IMR-90 (cell line): ENCODE results near the gene IL1RAP. TPM values are rescaled to one million over a fixed set of nuclear protein-coding genes. Genes with fewer than 3 reads are reported as not detected.

Experiments
- ATAC-seq: fragments of 200-7000 bp; cut with Tn5 transposase; 2 replicates; pipeline ENCODE4 v1.9.1; 2020; ENCODE audit warnings: low read depth, mild to moderate bottlenecking, moderate library complexity
- BruUV-seq: library from RNA; stranded (reverse); fragments of 400-500 nt; replicated peaks from 2 replicates; lab custom pipeline; 2021; lab: Mats Ljungman, UMichigan
- CTCF ChIA-PET: fragments of 300-600 bp; formaldehyde crosslinking; extraction: SDS; loops from one replicate; lab custom pipeline; 2021; ENCODE audit warnings: antibody characterized with exemption; lab: Yijun Ruan, JAX
- POLR2A ChIA-PET: fragments of 300-600 bp; sonication (Branson Sonifier 250); formaldehyde crosslinking; loops from one replicate; lab custom pipeline; 2022; ENCODE audit warnings: antibody characterized with exemption; ENCODE audit not compliant: unreplicated experiment; lab: Charles Lee
- DNase-seq: peaks from one replicate; pipeline ENCODE4 v3.0.0; 2013
- H2AFZ ChIP-seq: replicated peaks from 2 replicates; pipeline ENCODE3; 2013; ENCODE audit warnings: low read length, mild to moderate bottlenecking; ENCODE audit not compliant: poor library complexity
- H2AK5ac ChIP-seq: 2 replicates; pipeline ENCODE4 v1.6.1; 2013; ENCODE audit warnings: low read depth, low read length, inconsistent platforms
- H2AK9ac ChIP-seq: replicated peaks from 2 replicates; pipeline ENCODE3; 2013; ENCODE audit warnings: mild to moderate bottlenecking, low read depth, low read length, moderate library complexity; ENCODE audit not compliant: poor library complexity
- H2BK120ac ChIP-seq: 2 replicates; pipeline ENCODE4 v1.6.1; 2013; ENCODE audit warnings: low read depth, low read length, inconsistent platforms
- H2BK15ac ChIP-seq: 3 replicates; pipeline ENCODE4 v1.6.1; 2013; ENCODE audit warnings: low read depth, low read length, inconsistent platforms
- H2BK20ac ChIP-seq: 2 replicates; pipeline ENCODE4 v1.6.1; 2013; ENCODE audit warnings: low read depth, mild to moderate bottlenecking, inconsistent platforms, low read length, moderate library complexity
- H2BK5ac ChIP-seq: 2 replicates; pipeline ENCODE4 v1.6.1; 2013; ENCODE audit warnings: mild to moderate bottlenecking, low read depth, low read length, inconsistent platforms; ENCODE audit not compliant: poor library complexity, severe bottlenecking
- H3K14ac ChIP-seq: replicated peaks from 2 replicates; pipeline ENCODE4 v1.6.1; 2013; ENCODE audit warnings: low read depth, low read length, inconsistent platforms
- H3K18ac ChIP-seq: 2 replicates; pipeline ENCODE4 v1.6.1; 2013; ENCODE audit warnings: low read depth, low read length, control low read depth
- H3K23ac ChIP-seq: 2 replicates; pipeline ENCODE4 v1.6.1; 2013; ENCODE audit warnings: low read depth, low read length, inconsistent platforms
- H3K27ac ChIP-seq: 2 replicates; pipeline ENCODE4 v1.5.1; 2013; ENCODE audit warnings: mild to moderate bottlenecking, control low read depth, low read length; ENCODE audit not compliant: insufficient read depth
- H3K27me3 ChIP-seq: 2 replicates; pipeline ENCODE4 v1.6.1; 2013; ENCODE audit warnings: low read length; ENCODE audit not compliant: control insufficient read depth, insufficient read depth
- H3K36me3 ChIP-seq: 2 replicates; pipeline ENCODE4 v1.6.1; 2013; ENCODE audit warnings: low read length, mixed read lengths; ENCODE audit not compliant: control insufficient read depth, insufficient read depth
- H3K4ac ChIP-seq: 2 replicates; pipeline ENCODE4 v1.6.1; 2013; ENCODE audit warnings: low read depth, low read length, inconsistent platforms
- H3K4me1 ChIP-seq: 2 replicates; pipeline ENCODE4 v1.6.1; 2013; ENCODE audit warnings: low read length, mixed read lengths; ENCODE audit not compliant: control insufficient read depth, insufficient read depth
- H3K4me2 ChIP-seq: 2 replicates; pipeline ENCODE4 v1.6.1; 2013; ENCODE audit warnings: low read depth, mild to moderate bottlenecking, control low read depth, low read length, moderate library complexity
- H3K4me3 ChIP-seq: 2 replicates; pipeline ENCODE4 v1.5.1; 2013; ENCODE audit warnings: low read depth, mild to moderate bottlenecking, control low read depth, low read length, moderate library complexity; ENCODE audit not compliant: insufficient read depth
- H3K56ac ChIP-seq: 2 replicates; pipeline ENCODE4 v1.6.1; 2013; ENCODE audit warnings: low read length, inconsistent platforms; ENCODE audit not compliant: insufficient read depth; ENCODE audit errors: extremely low read depth
- H3K79me1 ChIP-seq, 2 experiments: 2 replicates each; pipeline ENCODE4 v1.6.1; 2013; ENCODE audit warnings: low read length in 2 of 2, inconsistent platforms in 1 of 2, low read depth in 1 of 2
- H3K9ac ChIP-seq: 2 replicates; pipeline ENCODE4 v1.6.1; 2013; ENCODE audit warnings: low read depth, low read length, control low read depth
- H3K9me1 ChIP-seq: 2 replicates; pipeline ENCODE4 v1.6.1; 2013; ENCODE audit warnings: low read length, inconsistent platforms; ENCODE audit not compliant: insufficient read depth
- H3K9me3 ChIP-seq: 2 replicates; pipeline ENCODE4 v1.6.1; 2013; ENCODE audit warnings: low read length; ENCODE audit not compliant: control insufficient read depth, insufficient read depth
- H4K20me1 ChIP-seq: 2 replicates; pipeline ENCODE4 v1.6.1; 2013; ENCODE audit warnings: low read length, inconsistent platforms; ENCODE audit not compliant: insufficient read depth
- H4K5ac ChIP-seq: 2 replicates; pipeline ENCODE4 v1.6.1; 2013; ENCODE audit warnings: mild to moderate bottlenecking, low read depth, low read length, control low read depth
- H4K8ac ChIP-seq, 2 experiments: 2 replicates each; pipeline ENCODE4 v1.6.1; 2013; ENCODE audit warnings: low read depth in 2 of 2, low read length in 2 of 2, control low read depth in 1 of 2, inconsistent platforms in 1 of 2
- H4K91ac ChIP-seq: 2 replicates; pipeline ENCODE4 v1.6.1; 2013; ENCODE audit warnings: low read depth, low read length, inconsistent platforms; ENCODE audit not compliant: insufficient read depth
- BHLHE40 ChIP-seq: fragments of 150-350 bp; IDR thresholded peaks from 2 replicates; pipeline ENCODE4 v1.6.1; 2016; ENCODE audit warnings: mild to moderate bottlenecking, low read depth, low read length
- CHD1 ChIP-seq: IDR thresholded peaks from 2 replicates; pipeline ENCODE4 v1.6.1; 2012; ENCODE audit warnings: low read depth, low read length, improper control_type of control experiment
- MAFK ChIP-seq: IDR thresholded peaks from 2 replicates; pipeline ENCODE4 v1.6.1; 2012; ENCODE audit warnings: low read depth, low read length, improper control_type of control experiment
- MAZ ChIP-seq: IDR thresholded peaks from 2 replicates; pipeline ENCODE4 v1.6.1; 2012; ENCODE audit warnings: low read depth, mild to moderate bottlenecking, low read length, improper control_type of control experiment, moderate library complexity, borderline replicate concordance
- MXI1 ChIP-seq: IDR thresholded peaks from 2 replicates; pipeline ENCODE4 v1.6.1; 2012; ENCODE audit warnings: low read depth, mild to moderate bottlenecking, low read length, moderate library complexity, borderline replicate concordance
- RAD21 ChIP-seq: IDR thresholded peaks from 2 replicates; pipeline ENCODE4 v1.6.1; 2012; ENCODE audit warnings: low read length, improper control_type of control experiment
- RCOR1 ChIP-seq: IDR thresholded peaks from 2 replicates; pipeline ENCODE4 v1.6.1; 2012; ENCODE audit warnings: mild to moderate bottlenecking, low read length, improper control_type of control experiment; ENCODE audit not compliant: insufficient replicate concordance
- RFX5 ChIP-seq: IDR thresholded peaks from 2 replicates; pipeline ENCODE4 v1.8.0; 2012; ENCODE audit warnings: low read depth, mild to moderate bottlenecking, low read length, moderate library complexity
- SMC3 ChIP-seq: fragments of 150-350 bp; IDR thresholded peaks from 2 replicates; pipeline ENCODE4 v1.6.1; 2016; ENCODE audit warnings: low read depth, mild to moderate bottlenecking, antibody characterized with exemption, low read length, moderate library complexity
- WGBS, 2 experiments: methylation state at CpG; one replicate each; pipeline versions ENCODE4 v1.1.5 to v1.1.7; 2013; ENCODE audit warnings: missing lambda C conversion rate in 2 of 2; ENCODE audit not compliant: insufficient read length in 1 of 2; ENCODE audit errors: extremely low coverage in 2 of 2; 5-methylcytosine and 5-hydroxymethylcytosine counted together
- dilution Hi-C: fragments of 300-500 bp; cut with HindIII; formaldehyde crosslinking; loops from one replicate; pipeline ENCODE4 v1.14.3; 2018; ENCODE audit warnings: low sequenced_read_pairs; ENCODE audit not compliant: unreplicated experiment
- in situ Hi-C: fragments of 300-500 bp; cut with MboI; formaldehyde crosslinking; loops from 3 replicates; pipeline ENCODE4 v1.14.3; 2019; ENCODE audit warnings: low sequenced_read_pairs, inconsistent platforms, mixed read lengths
- intact Hi-C: fragments of 100-400 bp; cut with micrococcal nuclease; formaldehyde crosslinking; loops from 2 replicates; pipeline ENCODE4 v1.10.0; 2022
- polyA plus RNA-seq, 3 experiments: library from polyadenylated mRNA; depleted of rRNA; stranded (reverse); fragments of >200 nt; gene quantifications; 2 replicates each; pipeline ENCODE4 v1.2.3, GENCODE V29; 2012; ENCODE audit warnings: low replicate concordance in 1 of 3
- total RNA-seq: library from RNA; depleted of rRNA; stranded (reverse); fragments of >200 nt; gene quantifications from 2 replicates; pipeline ENCODE4 v1.2.3, GENCODE V29; 2012
- TF ChIP-seq, protein P1 (sequence below): fragments of 150-350 bp; IDR thresholded peaks from 2 replicates; pipeline ENCODE4 v1.6.1; 2017; ENCODE audit warnings: mild to moderate bottlenecking, antibody characterized with exemption, low read length, low read depth
- TF ChIP-seq, protein P2 (sequence below): conservative IDR thresholded peaks from 2 replicates; pipeline ENCODE4 v1.5.1; 2012; ENCODE audit warnings: mild to moderate bottlenecking, low read depth, low read length, improper control_type of control experiment
- TF ChIP-seq, protein P3 (sequence below): fragments of 150-350 bp; IDR thresholded peaks from 2 replicates; pipeline ENCODE4 v1.6.1; 2016; ENCODE audit warnings: low read depth, mild to moderate bottlenecking, low read length, moderate library complexity, borderline replicate concordance

Gene IL1RAP
- total and polyA plus RNA-seq, 2 of the 4 experiments (the other 2 are of a cell fraction): 8.3 to 11.3 TPM

DNA sequence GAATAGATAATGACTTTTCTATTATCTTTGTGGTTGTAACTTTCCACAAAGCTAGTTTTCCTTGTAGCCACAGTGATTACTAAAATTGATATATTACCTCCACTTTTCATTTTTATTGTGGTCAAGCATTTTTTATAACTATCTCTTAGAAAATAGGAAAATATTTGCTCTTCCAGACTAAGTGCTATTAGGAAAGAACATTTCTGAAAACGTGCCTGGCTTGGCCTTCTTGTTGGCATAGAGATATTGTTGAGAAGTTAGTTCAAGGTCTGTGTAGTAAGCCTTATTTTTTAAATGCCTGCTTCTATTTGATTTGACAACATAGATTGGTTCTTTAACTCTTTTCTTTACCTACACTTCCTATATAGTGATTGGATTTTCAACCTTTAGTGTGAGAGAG lies 101.7 kb downstream of the IL1RAP start (continued):
- TF ChIP-seq, protein P1, sequence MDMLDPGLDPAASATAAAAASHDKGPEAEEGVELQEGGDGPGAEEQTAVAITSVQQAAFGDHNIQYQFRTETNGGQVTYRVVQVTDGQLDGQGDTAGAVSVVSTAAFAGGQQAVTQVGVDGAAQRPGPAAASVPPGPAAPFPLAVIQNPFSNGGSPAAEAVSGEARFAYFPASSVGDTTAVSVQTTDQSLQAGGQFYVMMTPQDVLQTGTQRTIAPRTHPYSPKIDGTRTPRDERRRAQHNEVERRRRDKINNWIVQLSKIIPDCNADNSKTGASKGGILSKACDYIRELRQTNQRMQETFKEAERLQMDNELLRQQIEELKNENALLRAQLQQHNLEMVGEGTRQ: no peak

DNA sequence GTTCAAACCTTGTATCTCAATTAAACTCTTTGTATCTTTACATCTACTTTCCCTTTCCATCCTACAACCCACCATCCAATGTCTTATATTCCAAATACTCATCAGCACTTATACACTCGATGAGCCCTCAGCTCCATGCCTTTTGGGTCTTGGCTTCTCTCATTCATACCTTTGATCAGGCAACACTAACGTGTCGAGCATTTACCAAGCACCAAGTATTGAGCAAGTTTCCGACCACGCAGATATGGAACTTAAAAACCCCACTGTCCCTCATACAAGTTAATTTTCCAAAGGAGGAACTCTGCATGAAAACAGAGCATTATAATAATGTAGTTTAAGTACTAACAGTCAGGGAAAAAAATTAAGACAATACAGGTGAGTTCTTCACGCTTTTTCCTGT lies 102.8 kb downstream of the IL1RAP start:
- 80% methylated on average over 1 of the region's 6 CpGs; no CpG with 5 or more reads in 1 of the 2 experiments for WGBS, 2 experiments
- BruUV-seq: no TSS peak
- intact Hi-C loops: no loop called here
- TF ChIP-seq RAD21 (no peak), RCOR1 (no peak), CHD1 (no peak), BHLHE40 (no peak), RFX5 (no peak), MAZ (no peak), MAFK (no peak), SMC3 (no peak), MXI1 (no peak)
- TF ChIP-seq, protein P2, sequence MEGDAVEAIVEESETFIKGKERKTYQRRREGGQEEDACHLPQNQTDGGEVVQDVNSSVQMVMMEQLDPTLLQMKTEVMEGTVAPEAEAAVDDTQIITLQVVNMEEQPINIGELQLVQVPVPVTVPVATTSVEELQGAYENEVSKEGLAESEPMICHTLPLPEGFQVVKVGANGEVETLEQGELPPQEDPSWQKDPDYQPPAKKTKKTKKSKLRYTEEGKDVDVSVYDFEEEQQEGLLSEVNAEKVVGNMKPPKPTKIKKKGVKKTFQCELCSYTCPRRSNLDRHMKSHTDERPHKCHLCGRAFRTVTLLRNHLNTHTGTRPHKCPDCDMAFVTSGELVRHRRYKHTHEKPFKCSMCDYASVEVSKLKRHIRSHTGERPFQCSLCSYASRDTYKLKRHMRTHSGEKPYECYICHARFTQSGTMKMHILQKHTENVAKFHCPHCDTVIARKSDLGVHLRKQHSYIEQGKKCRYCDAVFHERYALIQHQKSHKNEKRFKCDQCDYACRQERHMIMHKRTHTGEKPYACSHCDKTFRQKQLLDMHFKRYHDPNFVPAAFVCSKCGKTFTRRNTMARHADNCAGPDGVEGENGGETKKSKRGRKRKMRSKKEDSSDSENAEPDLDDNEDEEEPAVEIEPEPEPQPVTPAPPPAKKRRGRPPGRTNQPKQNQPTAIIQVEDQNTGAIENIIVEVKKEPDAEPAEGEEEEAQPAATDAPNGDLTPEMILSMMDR: no peak
- TF ChIP-seq, protein P3, sequence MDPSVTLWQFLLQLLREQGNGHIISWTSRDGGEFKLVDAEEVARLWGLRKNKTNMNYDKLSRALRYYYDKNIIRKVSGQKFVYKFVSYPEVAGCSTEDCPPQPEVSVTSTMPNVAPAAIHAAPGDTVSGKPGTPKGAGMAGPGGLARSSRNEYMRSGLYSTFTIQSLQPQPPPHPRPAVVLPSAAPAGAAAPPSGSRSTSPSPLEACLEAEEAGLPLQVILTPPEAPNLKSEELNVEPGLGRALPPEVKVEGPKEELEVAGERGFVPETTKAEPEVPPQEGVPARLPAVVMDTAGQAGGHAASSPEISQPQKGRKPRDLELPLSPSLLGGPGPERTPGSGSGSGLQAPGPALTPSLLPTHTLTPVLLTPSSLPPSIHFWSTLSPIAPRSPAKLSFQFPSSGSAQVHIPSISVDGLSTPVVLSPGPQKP: no peak
- TF ChIP-seq, protein P1: no peak

More for the DNA sequence above, 102.8 kb downstream of the IL1RAP start:
- DNase-seq: no peak
- dilution Hi-C loops: no loop called here
- no peak overlapping the region for H3K56ac ChIP-seq
- H3K79me1 ChIP-seq: no peaks in the 10 kb centered on the region
- H3K4me2 ChIP-seq: no peak overlapping the region
- H3K36me3 ChIP-seq: no peaks in the 10 kb centered on the region
- ATAC-seq: no peak
- H3K4ac ChIP-seq: no peak overlapping the region
- ChIA-PET POLR2A (no interaction called here), CTCF (no interaction called here)
- H3K9me3 ChIP-seq: no peaks in the 10 kb centered on the region
- H3K27me3 ChIP-seq: no peaks in the 10 kb centered on the region
- no peak overlapping the region for H2BK15ac ChIP-seq
- no peak overlapping the region for H4K5ac ChIP-seq
- no peak overlapping the region for H3K18ac ChIP-seq
- H4K91ac ChIP-seq: no peak overlapping the region
- H2AK5ac ChIP-seq: no peak overlapping the region
- no peak overlapping the region for H2BK20ac ChIP-seq
- H2BK5ac ChIP-seq: no peak overlapping the region
- no peak overlapping the region; the same call in 1 of the 2 replicates for H3K23ac ChIP-seq
- H3K9ac ChIP-seq: no peak overlapping the region
- H4K8ac ChIP-seq: no peak overlapping the region
- H3K14ac ChIP-seq: no peak overlapping the region
- peaks cover 4% of the 10 kb centered on the region; the same call in 1 of the 2 replicates for H3K4me1 ChIP-seq
- in situ Hi-C loops: no loop called here
- no peaks in the 10 kb centered on the region for H3K9me1 ChIP-seq
- no peak overlapping the region for H2AK9ac ChIP-seq
- H2BK120ac ChIP-seq: no peak overlapping the region
- no peaks in the 10 kb centered on the region for H4K20me1 ChIP-seq
- no peak overlapping the region for H2AFZ ChIP-seq
- H3K27ac ChIP-seq: no peak overlapping the region
- H3K4me3 ChIP-seq: no peak overlapping the region
